ENCODE data around the gene ELOVL5.
"Not testable (repeated sequence)": the region's sequence is repeated elsewhere in the genome, so short reads cannot be mapped to it uniquely, and the experiment has no call there.

Gene ELOVL5

GRCh38 chr6:53326372-53327016 is 22.3 kb downstream of the ELOVL5 start:
- DNase-seq: no peak

- no peak for DNase-seq
Observed at GRCh38 chr6:53325785-53326184, 23.0 kb downstream of the ELOVL5 start.

GRCh38 chr6:53322188-53323029 is 26.3 kb downstream of the ELOVL5 start:
- DNase-seq: no peak

GRCh38 chr6:53321701-53322100 is 27.0 kb downstream of the ELOVL5 start:
- DNase-seq: no peak

- DNase-seq: no peak
Observed at GRCh38 chr6:53320964-53321363, 27.8 kb downstream of the ELOVL5 start.

GRCh38 chr6:53318429-53318828 is 30.3 kb downstream of the ELOVL5 start:
- no peak for DNase-seq

GRCh38 chr6:53317861-53318260 is 30.9 kb downstream of the ELOVL5 start:
- DNase-seq: no peak

- not testable (repeated sequence) for DNase-seq
Observed at GRCh38 chr6:53317299-53317698, 31.5 kb downstream of the ELOVL5 start.

- no peak for DNase-seq
Observed at GRCh38 chr6:53316142-53316541, 32.6 kb downstream of the ELOVL5 start.

- no peak for DNase-seq
Observed at GRCh38 chr6:53315086-53315724, 33.5 kb downstream of the ELOVL5 start.

- DNase-seq: no peak
Observed at GRCh38 chr6:53313784-53314400, 34.9 kb downstream of the ELOVL5 start.

- DNase-seq: no peak
Observed at GRCh38 chr6:53312355-53312754, 36.4 kb downstream of the ELOVL5 start.

GRCh38 chr6:53311586-53311935 is 37.2 kb downstream of the ELOVL5 start:
- DNase-seq: no peak

- DNase-seq: no peak
Observed at GRCh38 chr6:53310771-53311585, 37.8 kb downstream of the ELOVL5 start.

GRCh38 chr6:53309901-53310300 is 38.8 kb downstream of the ELOVL5 start:
- DNase-seq: no peak

- no peak for DNase-seq
Observed at GRCh38 chr6:53309059-53309900, 39.5 kb downstream of the ELOVL5 start.

- DNase-seq: peak; percentile 28
Observed at GRCh38 chr6:53306819-53307347, 41.9 kb downstream of the ELOVL5 start.

GRCh38 chr6:53306217-53306616 is 42.5 kb downstream of the ELOVL5 start:
- DNase-seq: not testable (repeated sequence)

- DNase-seq: not testable (repeated sequence)
Observed at GRCh38 chr6:53305506-53306005, 43.2 kb downstream of the ELOVL5 start.

- not testable (repeated sequence) for DNase-seq
Observed at GRCh38 chr6:53304953-53305352, 43.8 kb downstream of the ELOVL5 start.

All from stimulated activated naive CD4-positive, alpha-beta T cell treated with Interleukin-2 at 50 U/mL for 16 hours (primary cell).